Measurements from ENCODE around the gene DBF4.
"Not testable (repeated sequence)": the region's sequence is repeated elsewhere in the genome, so short reads cannot be mapped to it uniquely, and the experiment has no call there.

The DBF4 gene

DNA sequence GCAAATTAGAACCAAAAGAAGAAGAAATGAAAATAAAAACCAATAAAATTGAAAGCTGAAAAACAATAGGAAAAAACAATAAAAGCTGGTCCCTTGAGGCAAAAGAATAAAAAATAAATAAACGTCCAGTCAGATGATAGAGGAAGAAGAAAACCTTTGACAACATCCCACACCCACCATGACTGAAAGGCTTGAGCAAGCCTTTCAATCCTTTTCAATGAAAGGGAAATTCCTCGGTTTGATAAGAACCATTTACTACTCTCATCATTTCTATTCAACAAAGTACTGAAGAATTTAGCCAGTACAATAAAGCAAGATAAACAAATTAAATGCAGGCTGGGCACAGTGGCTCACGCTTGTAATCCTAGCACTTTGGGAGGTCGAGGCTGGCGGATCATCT lies 3.9 kb upstream of the DBF4 start:
- peak in 1 of 2 experiments; percentile 29 for DNase-seq (ENCODE audit: low spot score in 2 of 2)
- peaks cover 15% of the 10 kb centered on the region for H3K4me1 ChIP-seq
- H3K27me3 ChIP-seq (ENCODE audit: low read depth): no peaks in the 10 kb centered on the region
- no peak overlapping the region for H3K4me3 ChIP-seq
- in situ Hi-C loops (cut with MboI; ENCODE audit: low sequenced_read_pairs): no loop called here
- peaks cover 3% of the 10 kb centered on the region; the same call in 1 of the 2 replicates for H3K36me3 ChIP-seq (replicated peaks)
- H3K9me3 ChIP-seq: peaks cover 14% of the 10 kb centered on the region

DNA sequence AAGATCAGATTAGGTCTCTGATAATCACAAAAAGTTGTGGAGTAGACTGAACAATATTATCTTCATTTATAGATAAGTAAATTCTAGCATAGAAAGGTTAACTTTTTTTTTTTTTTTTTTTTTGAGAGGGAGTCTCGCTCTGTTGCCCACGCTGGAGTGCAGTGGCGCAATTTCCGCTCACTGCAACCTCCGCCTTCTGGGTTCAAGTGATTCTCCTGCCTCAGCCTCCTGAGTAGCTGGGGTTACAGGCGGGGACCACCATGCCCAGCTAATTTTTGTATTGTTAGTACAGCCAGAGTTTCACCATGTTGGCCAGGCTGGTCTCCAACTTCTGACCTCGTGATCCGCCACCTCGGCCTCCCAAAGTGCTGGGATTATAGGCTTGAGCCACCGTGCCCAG lies 3.0 kb upstream of the DBF4 start:
- in situ Hi-C loops (cut with MboI; ENCODE audit: low sequenced_read_pairs); DNase-seq (ENCODE audit: low spot score in 2 of 2); H3K27me3 ChIP-seq (ENCODE audit: low read depth); H3K36me3 ChIP-seq (replicated peaks); H3K4me3 ChIP-seq: not testable (repeated sequence)
- Histone ChIP-seq H3K9me3 (peaks cover 14% of the 10 kb centered on the region), H3K4me1 (peaks cover 15% of the 10 kb centered on the region)

DNA sequence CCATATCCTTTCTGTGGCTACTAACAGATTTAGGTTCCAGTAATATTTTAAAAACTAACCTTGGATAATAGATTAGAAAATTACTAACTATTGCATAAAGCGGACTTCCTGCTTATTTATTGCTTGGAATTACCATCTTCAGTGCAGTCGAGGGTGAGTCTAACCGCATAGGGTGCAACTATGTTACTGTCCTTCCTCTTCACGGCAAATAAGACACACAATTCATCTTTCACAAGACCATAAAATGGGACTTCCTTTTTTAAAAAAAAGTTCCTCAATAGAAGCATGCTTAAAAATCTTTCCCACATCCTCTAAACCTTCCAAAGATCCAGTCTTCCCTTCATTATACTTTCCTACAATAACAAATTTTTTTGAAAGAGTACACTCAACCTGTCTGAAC lies 2.2 kb upstream of the DBF4 start:
- Histone ChIP-seq H3K9me3 (peaks cover 12% of the 10 kb centered on the region), H3K36me3 (replicated peaks) (peaks cover 14% of the 10 kb centered on the region), H3K27me3 (ENCODE audit: low read depth) (no peaks in the 10 kb centered on the region), H3K4me1 (peaks cover 15% of the 10 kb centered on the region), H3K4me3 (peak overlapping the region; percentile 85)
- in situ Hi-C loops (cut with MboI; ENCODE audit: low sequenced_read_pairs): no loop called here
- no peak for DNase-seq (ENCODE audit: low spot score in 2 of 2)

DNA sequence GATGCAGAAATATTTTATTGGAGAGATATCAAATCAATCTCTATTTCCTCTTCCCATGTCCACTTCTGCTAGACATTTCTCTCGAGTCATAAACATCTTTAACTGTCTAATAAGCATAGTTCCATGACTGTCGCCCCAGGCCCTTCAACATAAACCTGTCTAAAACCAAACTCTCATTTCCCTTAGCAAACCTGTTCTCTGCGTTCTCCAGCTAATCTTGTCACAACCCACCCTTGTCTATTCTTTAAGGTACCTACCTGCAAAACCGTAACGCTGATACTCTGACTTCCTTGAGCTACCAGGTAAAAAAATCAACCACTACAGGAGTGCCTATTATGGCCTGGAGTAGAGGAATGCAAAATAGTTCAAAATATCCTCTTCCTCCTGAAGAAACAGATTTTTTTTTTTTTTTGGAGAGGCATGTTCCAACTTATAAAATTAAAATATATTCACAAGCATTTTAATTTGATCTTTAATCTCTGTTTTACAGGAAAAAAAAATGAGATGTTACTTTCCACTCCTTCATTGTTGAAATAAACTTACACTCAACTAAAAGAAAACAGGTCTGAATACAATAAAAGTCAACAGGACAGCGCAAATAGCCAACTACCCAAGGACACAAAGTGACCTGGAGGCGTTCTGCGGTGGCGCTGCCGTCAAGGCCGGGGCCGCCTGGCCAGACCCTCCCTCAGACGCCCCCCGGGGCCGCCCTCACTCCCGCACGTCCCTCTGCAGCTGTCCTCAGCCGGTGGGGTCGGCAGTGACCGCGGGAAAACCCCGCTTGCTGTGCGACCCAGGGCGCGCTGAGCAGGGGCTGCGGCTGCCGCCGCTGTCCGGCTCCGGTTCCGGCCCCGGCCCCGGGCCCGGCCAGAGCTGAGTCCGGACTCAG lies 898 bp upstream of the DBF4 start:
- Histone ChIP-seq H3K36me3 (replicated peaks) (peaks cover 28% of the 10 kb centered on the region), H3K4me1 (peaks cover 15% of the 10 kb centered on the region)
- in situ Hi-C loops (cut with MboI; ENCODE audit: low sequenced_read_pairs): loop anchor here (25.0 kb wide), 1 partner anchor 363 kb away; no protein-coding TSS in a partner anchor

DNA sequence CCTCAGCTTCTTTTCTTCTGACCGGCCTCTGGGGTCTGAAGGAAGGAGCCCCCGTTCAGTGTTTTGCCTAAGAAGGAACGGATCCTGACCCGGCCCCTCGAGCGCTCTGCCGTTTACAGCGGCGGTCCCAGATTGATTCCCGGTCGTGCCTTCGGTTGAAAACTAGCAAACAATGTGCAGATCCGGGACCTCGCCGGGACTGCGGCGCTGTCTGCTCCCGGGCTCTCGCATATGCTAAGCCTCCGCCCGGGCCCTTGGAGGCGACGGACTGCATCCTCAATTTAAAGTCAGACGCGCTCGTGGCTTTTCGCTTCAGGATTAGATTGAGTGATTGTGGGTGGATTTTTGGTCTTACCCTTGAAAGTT lies 559 bp downstream of the DBF4 start:
- Histone ChIP-seq H3K4me3 (peak overlapping the region; percentile 85), H3K4me1 (peaks cover 15% of the 10 kb centered on the region), H3K27me3 (ENCODE audit: low read depth) (no peaks in the 10 kb centered on the region), H3K36me3 (replicated peaks) (peaks cover 37% of the 10 kb centered on the region), H3K9me3 (peaks cover 4% of the 10 kb centered on the region; the same call in 1 of the 2 replicates)
- in situ Hi-C loops (cut with MboI; ENCODE audit: low sequenced_read_pairs): loop anchor here (25.0 kb wide), 1 partner anchor 365 kb away; no protein-coding TSS in a partner anchor
- peak; percentile 39 to 73 for DNase-seq (ENCODE audit: low spot score in 2 of 2)

More for the DNA sequence above, 898 bp upstream of the DBF4 start:
- Histone ChIP-seq H3K9me3 (peaks cover 12% of the 10 kb centered on the region), H3K4me3 (peak overlapping the region; percentile 85), H3K27me3 (ENCODE audit: low read depth) (no peaks in the 10 kb centered on the region)
- DNase-seq (ENCODE audit: low spot score in 2 of 2): no peak

DNA sequence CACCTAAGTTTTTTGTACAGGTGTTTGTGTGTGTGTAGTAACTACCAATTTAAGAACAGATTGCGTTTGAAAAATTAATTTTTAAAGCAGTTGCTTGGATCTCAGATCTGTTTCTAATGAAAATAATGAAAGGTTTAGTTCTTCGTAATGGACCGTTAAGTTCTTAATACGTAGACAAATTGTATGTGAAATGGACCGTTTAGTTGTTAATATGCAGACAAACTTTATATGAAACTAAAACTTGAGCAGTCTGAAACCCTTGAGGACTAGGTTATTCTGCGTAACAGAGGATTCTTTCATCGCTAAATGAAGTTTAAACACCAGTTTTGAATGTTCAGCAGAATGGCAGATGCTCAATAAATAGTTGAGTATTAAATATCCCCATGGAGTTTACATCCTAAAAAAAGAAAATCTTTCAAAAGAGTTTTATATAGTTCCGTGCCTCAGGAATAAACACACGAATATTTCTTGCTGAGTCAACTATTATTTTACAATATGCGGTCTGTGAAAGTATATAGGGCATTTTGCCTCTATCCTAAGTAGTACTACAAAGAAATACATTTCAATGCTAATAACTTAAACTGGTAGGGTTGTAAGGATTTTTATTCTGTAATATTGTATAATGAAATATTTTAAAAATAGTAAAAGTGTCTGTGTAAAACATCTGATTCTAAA lies 1.2 kb downstream of the DBF4 start:
- peaks cover 44% of the 10 kb centered on the region for H3K36me3 ChIP-seq (replicated peaks)
- no peak for DNase-seq (ENCODE audit: low spot score in 2 of 2)
- H3K4me1 ChIP-seq: peaks cover 15% of the 10 kb centered on the region
- in situ Hi-C loops (cut with MboI; ENCODE audit: low sequenced_read_pairs): loop anchor here (25.0 kb wide), 1 partner anchor 365 kb away; no protein-coding TSS in a partner anchor
- peaks cover 4% of the 10 kb centered on the region; the same call in 1 of the 2 replicates for H3K9me3 ChIP-seq
- no peaks in the 10 kb centered on the region for H3K27me3 ChIP-seq (ENCODE audit: low read depth)
- peak overlapping the region; percentile 85 for H3K4me3 ChIP-seq

DNA sequence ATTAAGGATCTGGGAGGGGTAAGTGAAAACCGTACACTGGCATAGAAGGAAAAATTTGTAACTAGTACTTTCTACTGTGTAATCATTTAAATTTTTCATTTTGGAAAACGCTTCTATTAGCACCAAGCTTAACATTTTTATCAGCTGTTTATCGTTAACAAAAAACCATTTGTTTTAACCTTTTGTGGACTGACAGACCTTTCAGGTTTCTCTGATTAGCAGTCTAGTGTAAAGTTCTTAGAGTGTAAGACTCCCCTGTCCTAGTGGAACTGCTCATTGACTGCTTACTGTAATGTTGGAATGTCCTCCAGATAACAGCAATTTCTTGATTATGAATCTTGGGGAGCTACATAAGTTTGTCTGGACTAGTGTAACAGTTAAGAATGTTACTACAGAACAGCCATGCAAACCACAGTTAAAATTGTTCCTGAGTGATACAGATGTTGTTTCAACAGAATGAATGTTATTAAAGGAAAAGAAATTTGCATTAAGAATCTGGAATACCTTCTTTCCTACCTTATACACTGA lies 2.0 kb downstream of the DBF4 start:
- Histone ChIP-seq H3K27me3 (ENCODE audit: low read depth) (no peaks in the 10 kb centered on the region), H3K4me1 (peaks cover 10% of the 10 kb centered on the region), H3K36me3 (replicated peaks) (peaks cover 46% of the 10 kb centered on the region), H3K9me3 (no peaks in the 10 kb centered on the region), H3K4me3 (peak overlapping the region; percentile 85)
- in situ Hi-C loops (cut with MboI; ENCODE audit: low sequenced_read_pairs): loop anchor here (25.0 kb wide), 1 partner anchor 366 kb away; no protein-coding TSS in a partner anchor
- no peak for DNase-seq (ENCODE audit: low spot score in 2 of 2)

DNA sequence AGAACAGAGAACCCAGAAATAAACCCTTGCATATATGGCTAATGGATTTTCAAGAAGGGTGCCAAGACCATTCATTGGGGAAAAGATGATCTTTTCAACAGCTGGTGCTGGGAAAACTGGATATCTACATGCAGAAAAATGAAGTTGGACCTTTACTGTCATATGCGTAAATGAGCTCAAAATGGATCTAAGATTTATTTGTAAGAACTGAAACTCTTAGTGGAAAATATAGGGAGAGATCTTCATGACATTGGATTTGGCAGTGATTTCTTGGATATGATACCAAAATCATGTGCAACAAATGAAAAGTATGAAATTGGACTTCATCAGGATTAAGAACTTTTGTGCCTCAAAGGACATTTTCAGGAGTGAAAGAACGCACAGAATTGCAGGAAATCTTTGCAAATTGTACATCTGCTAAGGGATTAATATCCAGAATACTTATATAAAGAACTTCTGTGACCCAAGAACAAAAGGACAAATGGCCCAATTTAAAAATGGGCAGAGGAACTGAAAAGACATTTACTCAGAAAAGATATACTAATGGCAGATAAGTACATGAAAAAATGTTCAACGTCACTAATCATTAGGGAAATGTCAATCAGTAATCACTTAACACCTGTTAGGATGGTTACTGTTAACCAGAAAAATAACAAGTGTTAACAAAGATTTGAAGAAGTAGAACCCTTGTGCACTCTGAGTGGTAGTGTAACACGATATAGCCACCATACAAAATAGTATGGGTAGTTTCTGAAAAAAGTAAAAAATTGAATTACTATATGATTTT lies 6.1 kb downstream of the DBF4 start:
- in situ Hi-C loops (cut with MboI; ENCODE audit: low sequenced_read_pairs): loop anchor here (25.0 kb wide), 1 partner anchor 370 kb away; no protein-coding TSS in a partner anchor
- H3K4me3 ChIP-seq: no peak overlapping the region
- peaks cover 68% of the 10 kb centered on the region for H3K36me3 ChIP-seq (replicated peaks)
- DNase-seq (ENCODE audit: low spot score in 2 of 2): no peak
- no peaks in the 10 kb centered on the region; the same call in 1 of the 2 replicates for H3K4me1 ChIP-seq
- H3K9me3 ChIP-seq: no peaks in the 10 kb centered on the region
- H3K27me3 ChIP-seq (ENCODE audit: low read depth): no peaks in the 10 kb centered on the region

DNA sequence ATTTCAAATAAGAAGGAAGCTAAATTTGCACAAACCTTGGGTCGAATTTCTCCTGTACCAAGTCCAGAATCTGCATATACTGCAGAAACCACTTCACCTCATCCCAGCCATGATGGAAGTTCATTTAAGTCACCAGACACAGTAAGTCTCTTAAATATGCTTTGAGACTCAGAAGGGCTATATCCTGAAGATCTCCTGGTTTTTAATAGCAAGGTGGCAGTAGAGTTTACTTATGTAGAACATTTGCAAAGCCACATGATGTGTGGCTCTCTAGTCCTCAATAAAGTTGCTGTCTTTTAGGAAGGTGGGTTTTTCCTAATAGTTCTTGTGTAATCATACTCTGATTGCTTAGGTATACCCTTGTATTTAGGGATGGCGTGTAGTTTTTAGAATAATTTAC lies 8.7 kb downstream of the DBF4 start:
- no peak for DNase-seq (ENCODE audit: low spot score in 2 of 2)
- in situ Hi-C loops (cut with MboI; ENCODE audit: low sequenced_read_pairs): loop anchor here (25.0 kb wide), 1 partner anchor 373 kb away; no protein-coding TSS in a partner anchor
- no peak overlapping the region for H3K4me3 ChIP-seq
- H3K36me3 ChIP-seq (replicated peaks): peaks cover 75% of the 10 kb centered on the region
- H3K9me3 ChIP-seq: no peaks in the 10 kb centered on the region
- no peaks in the 10 kb centered on the region for H3K4me1 ChIP-seq
- H3K27me3 ChIP-seq (ENCODE audit: low read depth): no peaks in the 10 kb centered on the region

DNA sequence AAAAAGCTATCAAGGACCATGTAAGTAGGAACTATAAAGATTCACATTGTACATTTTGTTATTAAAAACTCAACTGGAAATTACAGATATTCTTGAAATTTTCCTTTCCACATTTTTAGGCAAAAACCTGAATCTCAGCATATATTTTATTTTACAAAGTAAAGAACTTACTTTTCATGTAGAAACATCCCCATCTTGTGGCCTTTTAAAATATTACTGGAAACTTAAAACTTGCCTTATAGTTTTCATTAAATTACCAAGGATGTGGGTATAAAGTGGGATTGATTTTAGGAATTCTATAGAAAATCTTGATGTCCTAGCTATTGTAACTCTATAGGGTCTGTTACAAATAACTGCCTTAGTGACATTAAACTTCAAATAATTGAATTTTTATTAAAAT lies 10.6 kb downstream of the DBF4 start:
- DNase-seq (ENCODE audit: low spot score in 2 of 2): no peak
- Histone ChIP-seq H3K27me3 (ENCODE audit: low read depth) (no peaks in the 10 kb centered on the region), H3K36me3 (replicated peaks) (peaks cover 69% of the 10 kb centered on the region), H3K9me3 (no peaks in the 10 kb centered on the region), H3K4me1 (0 out of 2 replicates have a peak, but pooled peaks cover 4% of the 10 kb centered on the region), H3K4me3 (no peak overlapping the region)
- in situ Hi-C loops (cut with MboI; ENCODE audit: low sequenced_read_pairs): loop anchor here (25.0 kb wide), 1 partner anchor 375 kb away; no protein-coding TSS in a partner anchor

DNA sequence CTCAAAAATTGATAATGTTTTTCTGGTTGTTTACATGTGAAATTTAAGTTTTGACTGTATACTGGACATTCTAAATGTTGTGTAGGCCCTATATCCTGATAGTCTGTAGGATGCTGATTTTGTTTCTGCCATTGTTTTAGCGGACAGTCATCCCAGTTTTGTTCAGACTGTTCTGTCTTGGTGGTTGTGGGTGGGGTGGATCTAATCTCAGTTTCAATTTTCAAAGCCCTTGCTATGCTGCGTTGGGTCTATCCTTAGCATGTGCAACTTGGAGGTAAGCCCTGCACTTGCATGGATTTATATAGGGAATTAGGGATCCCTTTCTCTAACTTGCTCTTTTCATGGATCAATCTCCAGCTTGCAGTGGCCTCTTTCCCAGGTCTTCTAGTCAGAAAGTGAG lies 19.1 kb downstream of the DBF4 start:
- Histone ChIP-seq H3K4me1 (0 out of 2 replicates have a peak, but pooled peaks cover 2% of the 10 kb centered on the region), H3K4me3 (no peak overlapping the region), H3K27me3 (ENCODE audit: low read depth) (no peaks in the 10 kb centered on the region), H3K36me3 (replicated peaks) (peaks cover 80% of the 10 kb centered on the region), H3K9me3 (no peaks in the 10 kb centered on the region)
- no peak for DNase-seq (ENCODE audit: low spot score in 2 of 2)
- in situ Hi-C loops (cut with MboI; ENCODE audit: low sequenced_read_pairs): loop anchor here (25.0 kb wide), 1 partner anchor 383 kb away; no protein-coding TSS in a partner anchor

DNA sequence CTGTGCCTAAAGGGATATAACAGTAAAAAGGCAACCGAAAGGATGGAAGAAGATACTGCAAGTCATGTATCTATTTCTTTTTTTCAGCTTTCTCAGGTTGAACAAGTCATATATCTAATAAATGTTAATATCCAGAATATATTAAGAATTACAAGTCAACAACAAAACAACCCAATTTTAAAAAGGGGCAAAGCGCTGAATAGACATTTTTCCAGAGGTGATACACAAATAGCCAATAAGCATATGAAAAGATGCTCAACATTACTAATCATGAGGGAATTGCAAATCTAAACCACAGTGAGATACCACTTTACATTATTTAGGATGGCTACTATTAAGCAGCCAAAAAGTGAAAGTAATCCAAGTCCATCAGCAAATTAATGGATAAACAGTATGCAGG lies 23.0 kb downstream of the DBF4 start:
- Histone ChIP-seq H3K9me3 (no peaks in the 10 kb centered on the region), H3K4me3 (no peak overlapping the region), H3K27me3 (ENCODE audit: low read depth) (no peaks in the 10 kb centered on the region), H3K36me3 (replicated peaks) (peaks cover 82% of the 10 kb centered on the region), H3K4me1 (no peaks in the 10 kb centered on the region)
- no peak for DNase-seq (ENCODE audit: low spot score in 2 of 2)
- in situ Hi-C loops (cut with MboI; ENCODE audit: low sequenced_read_pairs): loop anchor here (25.0 kb wide), 1 partner anchor 387 kb away; no protein-coding TSS in a partner anchor
